GM19238 (cell line): ENCODE results near the gene FAM83G.
"Not testable (repeated sequence)": the region's sequence is repeated elsewhere in the genome, so short reads cannot be mapped to it uniquely, and the experiment has no call there.

Experiments
- DNase-seq: peaks from one replicate; pipeline ENCODE4 v3.0.0; 2011; ENCODE audit warnings: low spot score; ENCODE audit not compliant: insufficient read length

Gene FAM83G

GRCh38 chr17:19004421-19005136 lies at the start of gene FAM83G:
TSS of gene FAM83G (minus strand) at chr17:19004764. CDS start at chr17:19004041, 723 bp downstream.
- DNase-seq, result peak; percentile 86

GRCh38 chr17:19048826-19049225 lies 44.3 kb upstream of the FAM83G start:
- DNase-seq, result not testable (repeated sequence)

- DNase-seq, result not testable (repeated sequence)
Measured at GRCh38 chr17:19047510-19047909, 42.9 kb upstream of the FAM83G start.

- DNase-seq, result not testable (repeated sequence)
Measured at GRCh38 chr17:19046782-19047375, 42.3 kb upstream of the FAM83G start, which contains the start of gene GRAP. TSS of gene GRAP (minus strand) at chr17:19046957. CDS start at chr17:19046926, 31 bp downstream.

- not testable (repeated sequence) for DNase-seq
Measured at GRCh38 chr17:19044643-19045042, 40.1 kb upstream of the FAM83G start.

GRCh38 chr17:19043032-19043431 lies 38.5 kb upstream of the FAM83G start:
- not testable (repeated sequence) for DNase-seq

GRCh38 chr17:19042369-19042768 lies 37.8 kb upstream of the FAM83G start:
- DNase-seq, result not testable (repeated sequence)

GRCh38 chr17:19041871-19042270 lies 37.3 kb upstream of the FAM83G start:
- not testable (repeated sequence) for DNase-seq

GRCh38 chr17:19040350-19040749 lies 35.8 kb upstream of the FAM83G start:
- not testable (repeated sequence) for DNase-seq

- not testable (repeated sequence) for DNase-seq
Measured at GRCh38 chr17:19038730-19039129, 34.2 kb upstream of the FAM83G start.

GRCh38 chr17:19038007-19038406 lies 33.4 kb upstream of the FAM83G start:
- DNase-seq, result not testable (repeated sequence)

- not testable (repeated sequence) for DNase-seq
Measured at GRCh38 chr17:19037547-19037946, 33.0 kb upstream of the FAM83G start.

- DNase-seq, result not testable (repeated sequence)
Measured at GRCh38 chr17:19036186-19036585, 31.6 kb upstream of the FAM83G start.

GRCh38 chr17:19032377-19032988 lies 27.9 kb upstream of the FAM83G start:
- DNase-seq, result not testable (repeated sequence)

- not testable (repeated sequence) for DNase-seq
Measured at GRCh38 chr17:19031729-19032128, 27.2 kb upstream of the FAM83G start.

GRCh38 chr17:19030771-19031449 lies 26.3 kb upstream of the FAM83G start:
- DNase-seq, result not testable (repeated sequence)

GRCh38 chr17:19029740-19030139 lies 25.2 kb upstream of the FAM83G start:
- DNase-seq, result not testable (repeated sequence)

- DNase-seq, result not testable (repeated sequence)
Measured at GRCh38 chr17:19028671-19029070, 24.1 kb upstream of the FAM83G start.

- no peak for DNase-seq
Measured at GRCh38 chr17:19024101-19025078, 19.8 kb upstream of the FAM83G start.
